ENCODE data around the gene CNTNAP5. TPM values are rescaled to one million over a fixed set of nuclear protein-coding genes. Genes with fewer than 3 reads are reported as not detected.

The CNTNAP5 gene
- total RNA-seq, 1 experiment from 2014 or later: not detected

- Histone ChIP-seq H3K27me3 (replicated peaks; ENCODE audit: insufficient read depth, low read depth, low read length, poor library complexity) (no peaks in the 10 kb centered on the region), H3K4me1 (ENCODE audit: insufficient read depth, low read length, poor library complexity, severe bottlenecking) (no peaks in the 10 kb centered on the region), H3K4me3 (ENCODE audit: low read depth, low read length, poor library complexity, severe bottlenecking) (no peak overlapping the region), H3K36me3 (ENCODE audit: insufficient read depth, low read length, poor library complexity, severe bottlenecking) (no peaks in the 10 kb centered on the region), H3K27ac (ENCODE audit: low read depth, low read length, poor library complexity, severe bottlenecking) (no peak overlapping the region), H3K9me3 (ENCODE audit: low read depth, low read length, poor library complexity, severe bottlenecking) (no peaks in the 10 kb centered on the region)
- POLR2A ChIA-PET (ENCODE audit: low non-redundant PET): no interaction called here
- CTCF ChIA-PET: no interaction called here
- intact Hi-C loops (cut with micrococcal nuclease; ENCODE audit: unreplicated experiment): no loop called here
- no peak for TF ChIP-seq CTCF (conservative IDR thresholded peaks at IDR 0.05; ENCODE audit: low read depth, low read length)
- no peak for TF ChIP-seq EZH2 (IDR thresholded peaks at IDR 0.05; ENCODE audit: borderline replicate concordance, low read depth, low read length, poor library complexity, severe bottlenecking)
- BruUV-seq (replicated peaks): no TSS peak
- no peak for DNase-seq (ENCODE audit: low spot score)
Observed at GRCh38 chr2:124575497-124575896, 550.4 kb downstream of the CNTNAP5 start.

GRCh38 chr2:124580263-124580662 lies 555.2 kb downstream of the CNTNAP5 start:
- intact Hi-C loops (cut with micrococcal nuclease; ENCODE audit: unreplicated experiment): no loop called here
- no peak overlapping the region for H3K4me3 ChIP-seq (ENCODE audit: low read depth, low read length, poor library complexity, severe bottlenecking)
- no peak for DNase-seq (ENCODE audit: low spot score)
- ChIA-PET CTCF (no interaction called here), POLR2A (ENCODE audit: low non-redundant PET) (no interaction called here)
- H3K27ac ChIP-seq (ENCODE audit: low read depth, low read length, poor library complexity, severe bottlenecking): no peak overlapping the region
- TF ChIP-seq CTCF (conservative IDR thresholded peaks at IDR 0.05; ENCODE audit: low read depth, low read length) (no peak), EZH2 (IDR thresholded peaks at IDR 0.05; ENCODE audit: borderline replicate concordance, low read depth, low read length, poor library complexity, severe bottlenecking) (no peak)
- no TSS peak for BruUV-seq (replicated peaks)
- no peaks in the 10 kb centered on the region for H3K27me3 ChIP-seq (replicated peaks; ENCODE audit: insufficient read depth, low read depth, low read length, poor library complexity)
- no peaks in the 10 kb centered on the region for H3K9me3 ChIP-seq (ENCODE audit: low read depth, low read length, poor library complexity, severe bottlenecking)
- H3K36me3 ChIP-seq (ENCODE audit: insufficient read depth, low read length, poor library complexity, severe bottlenecking): no peaks in the 10 kb centered on the region
- H3K4me1 ChIP-seq (ENCODE audit: insufficient read depth, low read length, poor library complexity, severe bottlenecking): no peaks in the 10 kb centered on the region

- intact Hi-C loops (cut with micrococcal nuclease; ENCODE audit: unreplicated experiment): no loop called here
- ChIA-PET CTCF (no interaction called here), POLR2A (ENCODE audit: low non-redundant PET) (no interaction called here)
- BruUV-seq (replicated peaks): no TSS peak
- Histone ChIP-seq H3K36me3 (ENCODE audit: insufficient read depth, low read length, poor library complexity, severe bottlenecking) (no peaks in the 10 kb centered on the region), H3K27ac (ENCODE audit: low read depth, low read length, poor library complexity, severe bottlenecking) (no peak overlapping the region), H3K9me3 (ENCODE audit: low read depth, low read length, poor library complexity, severe bottlenecking) (no peaks in the 10 kb centered on the region), H3K4me1 (ENCODE audit: insufficient read depth, low read length, poor library complexity, severe bottlenecking) (no peaks in the 10 kb centered on the region), H3K27me3 (replicated peaks; ENCODE audit: insufficient read depth, low read depth, low read length, poor library complexity) (no peaks in the 10 kb centered on the region), H3K4me3 (ENCODE audit: low read depth, low read length, poor library complexity, severe bottlenecking) (no peak overlapping the region)
- no peak for DNase-seq (ENCODE audit: low spot score)
- no peak for TF ChIP-seq CTCF (conservative IDR thresholded peaks at IDR 0.05; ENCODE audit: low read depth, low read length)
- TF ChIP-seq EZH2 (IDR thresholded peaks at IDR 0.05; ENCODE audit: borderline replicate concordance, low read depth, low read length, poor library complexity, severe bottlenecking): no peak
Observed at GRCh38 chr2:124582387-124582786, 557.3 kb downstream of the CNTNAP5 start.
